Activated naive CD4-positive, alpha-beta T cell treated with anti-CD3 and anti-CD28 coated beads, Interleukin-2, amount 50 U/mL, for 72 hours (primary cell): ENCODE measurements around the gene ZNF154. TPM values are rescaled to one million over a fixed set of nuclear protein-coding genes. Genes with fewer than 3 reads are reported as not detected.

Source experiments
- ATAC-seq, 2 donors: fragments of 150-1000 bp; cut with Tn5 transposase; 2 replicates each; pipeline ENCODE4 v1.10.0; 2021; ENCODE audit warnings: mild to moderate bottlenecking in 2 of 2, moderate library complexity in 2 of 2
- DNase-seq, 2 donors: peaks; one replicate each; pipeline ENCODE4 v3.0.0; 2021 to 2022; ENCODE audit warnings: low spot score in 2 of 2
- H3K27ac Mint-ChIP-seq, 2 donors: one replicate each; pipeline ENCODE4 v1.8.0; 2022; ENCODE audit warnings: mild to moderate bottlenecking in 2 of 2, mixed read lengths in 2 of 2
- H3K36me3 Mint-ChIP-seq, 2 donors: one replicate each; pipeline ENCODE4 v1.8.0; 2022; ENCODE audit warnings: mixed read lengths in 2 of 2
- H3K9me3 Mint-ChIP-seq, 2 donors: one replicate each; pipeline ENCODE4 v1.8.0; 2022; ENCODE audit warnings: mixed read lengths in 2 of 2
- total RNA-seq, 2 donors: library from RNA; stranded (reverse); gene quantifications; one replicate each; pipeline ENCODE4 v1.2.3, GENCODE V29; 2022

Gene ZNF154
- total RNA-seq, 2 donors from 2014 or later: 0.62 to 2.1 TPM

DNA sequence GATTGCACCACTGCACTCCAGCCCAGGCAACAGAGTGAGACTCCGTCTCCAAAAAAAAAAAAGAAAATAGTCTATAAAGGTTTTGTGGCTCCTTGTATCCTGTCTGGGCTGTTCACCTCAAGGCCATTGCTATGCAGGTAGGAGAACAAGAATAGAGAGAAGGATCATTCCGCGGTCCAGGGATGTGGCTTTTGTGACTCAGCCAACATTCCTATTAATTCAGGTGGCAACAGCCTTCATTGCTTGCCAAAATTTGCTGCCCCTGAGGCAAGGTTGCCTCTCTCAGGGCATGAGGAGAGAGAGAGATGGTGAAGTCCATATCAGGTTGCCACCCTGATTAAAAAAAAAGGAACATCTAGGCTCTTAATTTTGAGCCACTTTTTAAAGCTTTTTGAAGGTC is 19.3 kb downstream of the ZNF154 start:
- DNase-seq (no peak), ATAC-seq (no peak)
- Mint-ChIP-seq H3K9me3 (peaks cover 55 to 60% of the 10 kb centered on the region in 2 donors), H3K27ac (no peak overlapping the region), H3K36me3 (peaks cover 76 to 95% of the 10 kb centered on the region in 2 donors)

DNA sequence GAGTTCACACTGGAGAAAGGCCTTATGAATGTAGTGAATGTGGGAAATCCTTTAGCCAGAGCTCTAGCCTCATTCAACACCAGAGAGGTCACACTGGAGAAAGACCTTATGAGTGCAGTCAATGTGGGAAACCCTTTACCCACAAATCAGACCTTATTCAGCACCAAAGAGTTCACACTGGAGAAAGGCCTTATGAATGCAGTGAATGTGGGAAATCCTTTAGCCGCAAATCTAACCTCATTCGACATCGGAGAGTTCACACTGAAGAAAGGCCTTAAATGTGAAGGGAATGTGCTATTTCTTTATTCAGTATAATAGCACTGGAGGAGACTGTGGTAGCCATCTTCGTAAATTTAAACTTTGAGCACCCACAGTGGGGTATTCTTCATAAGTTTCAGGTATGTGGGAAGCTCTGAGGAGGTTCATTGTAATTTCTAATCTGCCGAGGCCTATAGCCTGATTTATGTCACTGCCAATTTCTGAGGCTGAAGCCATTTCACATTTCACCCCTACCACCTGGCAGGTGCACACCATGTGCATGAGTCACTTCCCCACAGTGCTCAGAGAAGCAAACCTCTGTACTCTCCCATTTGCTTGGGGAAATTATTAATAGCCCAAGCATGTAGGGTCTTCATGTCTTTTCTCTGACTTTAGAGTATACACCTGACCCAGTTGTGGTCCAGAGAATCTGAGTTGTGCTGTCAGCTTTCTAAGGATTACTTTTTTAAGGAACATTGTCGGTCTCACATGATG is 20.8 kb downstream of the ZNF154 start:
- DNase-seq (no peak), ATAC-seq (no peak)
- Mint-ChIP-seq H3K9me3 (peaks cover 61 to 65% of the 10 kb centered on the region in 2 donors), H3K27ac (no peak overlapping the region), H3K36me3 (peaks cover 77 to 97% of the 10 kb centered on the region in 2 donors)

- H3K9me3 Mint-ChIP-seq: peaks cover 63 to 66% of the 10 kb centered on the region in 2 donors
- no peak for DNase-seq
- H3K27ac Mint-ChIP-seq: no peak overlapping the region
- H3K36me3 Mint-ChIP-seq: peaks cover 78 to 97% of the 10 kb centered on the region in 2 donors
- ATAC-seq: no peak
These were observed 21.5 kb downstream of the ZNF154 start for GRCh38 chr19:57687363-57688010.

- H3K36me3 Mint-ChIP-seq: peaks cover 84 to 98% of the 10 kb centered on the region in 2 donors
- H3K27ac Mint-ChIP-seq: no peak overlapping the region
- DNase-seq (no peak), ATAC-seq (no peak)
- peaks cover 66 to 70% of the 10 kb centered on the region in 2 donors for H3K9me3 Mint-ChIP-seq
These were observed 22.3 kb downstream of the ZNF154 start for GRCh38 chr19:57686727-57687126.

GRCh38 chr19:57682226-57682766 is 26.7 kb downstream of the ZNF154 start:
- Mint-ChIP-seq H3K36me3 (peaks cover 67 to 70% of the 10 kb centered on the region in 2 donors), H3K27ac (peak overlapping the region; percentile 81 to 90), H3K9me3 (peaks cover 48 to 51% of the 10 kb centered on the region in 2 donors)
- DNase-seq (no peak), ATAC-seq (no peak)

DNA sequence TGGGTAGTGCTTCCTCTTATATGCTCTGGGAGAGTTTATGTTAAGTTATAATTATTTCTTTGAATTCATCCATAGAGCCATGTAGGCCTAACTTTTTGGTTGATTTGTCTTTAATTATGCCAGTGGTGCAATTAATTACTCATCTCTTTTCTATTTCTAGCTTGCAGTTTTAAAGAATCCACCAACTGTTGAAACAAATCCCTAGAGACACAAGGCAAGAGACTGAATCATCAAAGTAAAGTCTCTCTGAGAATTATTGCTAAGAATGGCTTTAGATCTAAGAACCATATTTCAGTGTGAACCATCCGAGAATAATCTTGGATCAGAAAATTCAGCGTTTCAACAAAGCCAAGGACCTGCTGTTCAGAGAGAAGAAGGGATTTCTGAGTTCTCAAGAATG is 33.1 kb downstream of the ZNF154 start:
- ATAC-seq (no peak), DNase-seq (no peak)
- no peak overlapping the region for H3K27ac Mint-ChIP-seq
- peaks cover 8 to 25% of the 10 kb centered on the region in 2 donors for H3K36me3 Mint-ChIP-seq
- H3K9me3 Mint-ChIP-seq: peaks cover 8 to 11% of the 10 kb centered on the region in 2 donors

DNA sequence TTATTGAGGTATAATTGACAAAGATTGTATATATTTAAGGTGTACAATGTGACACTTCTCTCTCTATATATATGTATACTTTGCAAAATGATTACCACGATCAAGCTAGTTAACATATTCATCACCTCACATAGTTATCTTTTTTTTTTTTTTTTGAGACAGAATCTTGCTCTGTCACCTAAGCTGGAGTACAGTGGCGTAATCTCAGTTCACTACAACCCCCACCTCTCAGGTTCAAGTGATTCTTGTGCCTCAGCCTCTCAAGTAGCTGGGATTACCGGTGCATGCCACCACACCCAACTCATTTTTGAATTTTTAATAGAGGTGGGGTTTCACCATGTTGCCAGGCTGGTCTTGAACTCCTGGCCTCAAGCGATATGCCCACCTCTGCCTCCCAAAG is 36.5 kb downstream of the ZNF154 start:
- Mint-ChIP-seq H3K27ac (no peak overlapping the region), H3K9me3 (peaks cover 5 to 10% of the 10 kb centered on the region in 2 donors), H3K36me3 (peaks cover 0 to 15% of the 10 kb centered on the region in 2 donors)
- no peak for ATAC-seq
- DNase-seq: no peak

DNA sequence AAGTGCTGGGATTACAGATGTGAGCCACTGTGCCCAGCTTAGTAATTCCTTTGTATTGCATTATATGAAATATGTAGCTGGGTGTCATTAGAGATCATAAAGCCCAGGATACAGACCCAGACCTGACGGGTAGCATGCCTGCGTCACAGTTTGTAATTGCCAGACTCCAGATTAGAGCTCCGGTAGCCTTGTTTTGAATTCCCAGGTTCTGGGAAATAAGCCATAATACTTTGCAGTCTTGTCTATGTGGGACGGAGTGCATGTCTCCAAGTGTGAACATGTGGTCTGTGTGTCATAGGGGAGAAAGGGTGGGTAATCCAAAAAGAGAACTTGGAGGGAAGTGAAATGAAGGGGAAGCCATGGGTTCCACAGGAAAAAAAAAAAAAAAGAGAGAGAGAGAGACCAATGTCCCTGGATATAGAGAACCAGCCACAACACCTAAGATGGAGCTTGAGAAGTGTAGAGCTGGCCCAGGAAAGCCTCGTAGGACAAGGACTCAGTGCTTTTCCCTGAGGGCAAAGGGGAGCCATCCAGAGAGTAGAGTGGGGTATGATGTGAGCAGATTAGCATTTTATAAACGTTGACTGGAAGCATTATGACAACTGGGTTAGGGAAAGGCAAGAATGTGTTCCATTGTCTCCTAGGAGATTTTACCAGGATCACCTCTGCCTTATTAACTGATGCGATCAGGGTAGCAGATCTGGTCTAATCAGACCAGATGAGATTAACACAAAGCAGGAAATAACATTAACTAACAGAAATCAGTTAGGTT is 37.7 kb downstream of the ZNF154 start:
- Mint-ChIP-seq H3K27ac (no peak overlapping the region), H3K36me3 (peaks cover 0 to 5% of the 10 kb centered on the region in 2 donors), H3K9me3 (peaks cover 5 to 10% of the 10 kb centered on the region in 2 donors)
- DNase-seq (no peak), ATAC-seq (no peak)

DNA sequence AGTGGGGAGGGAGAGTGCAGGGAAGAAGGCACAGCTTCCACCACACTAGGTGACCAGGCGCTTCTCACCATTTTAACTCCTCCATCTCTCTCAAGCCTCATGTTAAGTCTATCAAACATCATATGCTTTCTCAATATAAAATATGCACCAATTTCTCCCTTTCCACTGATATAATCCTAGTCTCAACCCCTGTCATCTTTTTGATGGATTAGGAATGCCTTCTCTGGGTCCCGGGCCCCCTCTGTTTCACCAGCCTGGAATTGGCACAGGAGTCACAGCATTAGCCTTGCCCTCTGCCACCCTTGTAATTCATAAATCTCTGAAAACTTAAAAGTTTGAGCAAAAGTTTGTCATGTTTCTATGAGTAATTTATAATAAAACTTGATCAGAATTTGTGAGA is 40.4 kb downstream of the ZNF154 start, which contains the start of gene ZSCAN4:
Gene ZSCAN4 (plus strand): TSS at position 301 of the 400 bp plus-strand sequence. CDS start 7,211 bp downstream, outside the sequence.
- Mint-ChIP-seq H3K9me3 (peaks cover 5 to 10% of the 10 kb centered on the region in 2 donors), H3K27ac (no peak within 1 kb of the TSS), H3K36me3 (no peaks in the 10 kb centered on the region)
- ATAC-seq (no peak), DNase-seq (no peak)

- DNase-seq: no peak
- ATAC-seq: no peak
- H3K9me3 Mint-ChIP-seq: peaks cover 5 to 10% of the 10 kb centered on the region in 2 donors
- no peak overlapping the region for H3K27ac Mint-ChIP-seq
- no peaks in the 10 kb centered on the region for H3K36me3 Mint-ChIP-seq
These were observed 41.8 kb downstream of the ZNF154 start for GRCh38 chr19:57667228-57667627.

DNA sequence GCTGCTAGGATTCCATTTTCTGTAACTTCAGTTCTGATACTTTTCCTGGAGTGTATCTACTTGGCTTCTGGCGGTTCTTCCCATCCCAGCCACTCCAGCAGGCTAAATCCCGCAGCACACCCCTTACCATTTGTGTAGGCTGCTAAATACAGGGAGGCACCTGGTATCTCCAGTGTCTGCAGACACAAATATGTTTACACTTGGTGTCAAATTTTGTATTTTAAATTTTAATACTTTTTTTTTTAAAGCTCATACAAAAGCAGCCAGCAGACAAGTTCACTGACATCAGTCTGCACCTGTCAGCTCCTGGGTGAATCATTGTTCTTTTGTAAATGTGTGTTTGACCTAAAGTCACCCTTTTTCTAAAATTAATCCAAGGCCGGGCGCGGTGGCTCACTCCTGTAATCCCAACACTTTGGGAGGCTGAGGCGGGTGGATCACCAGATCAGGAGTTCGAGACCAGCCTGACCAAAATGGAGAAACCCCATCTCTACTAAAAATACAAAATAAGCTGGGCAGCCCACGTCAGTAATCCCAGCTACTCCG is 43.7 kb downstream of the ZNF154 start:
- DNase-seq (no peak), ATAC-seq (no peak)
- no peak overlapping the region for H3K27ac Mint-ChIP-seq

GRCh38 chr19:57664269-57665127 is 44.5 kb downstream of the ZNF154 start:
- peaks cover 3 to 15% of the 10 kb centered on the region in 2 donors for H3K9me3 Mint-ChIP-seq
- DNase-seq (no peak), ATAC-seq (peak in 1 of 2 donors; percentile 48)
- H3K27ac Mint-ChIP-seq: no peak overlapping the region
- H3K36me3 Mint-ChIP-seq: no peaks in the 10 kb centered on the region

More for the DNA sequence above, 43.7 kb downstream of the ZNF154 start:
- peaks cover 3 to 15% of the 10 kb centered on the region in 2 donors for H3K9me3 Mint-ChIP-seq
- H3K36me3 Mint-ChIP-seq: no peaks in the 10 kb centered on the region

DNA sequence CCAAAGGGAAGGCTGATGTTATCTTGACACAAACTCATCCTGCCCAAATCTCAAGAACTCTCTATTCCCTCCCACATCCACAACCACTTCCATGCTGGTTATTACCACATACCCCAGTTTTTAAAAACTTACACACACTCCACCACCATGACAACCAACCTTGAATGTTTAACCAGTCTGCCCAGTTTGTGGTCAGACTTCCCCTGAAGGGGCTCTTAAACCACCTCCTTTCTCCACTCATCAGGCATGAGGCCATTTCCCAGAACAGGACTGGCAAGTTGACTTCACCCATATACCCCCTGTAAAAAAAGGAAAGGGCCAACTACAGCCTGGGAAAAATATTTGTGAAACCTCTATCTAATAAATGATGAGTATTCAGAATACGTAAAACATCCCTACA is 52.7 kb downstream of the ZNF154 start:
- no peak for ATAC-seq
- H3K36me3 Mint-ChIP-seq: peaks cover 52 to 55% of the 10 kb centered on the region in 2 donors
- no peak overlapping the region for H3K27ac Mint-ChIP-seq
- peaks cover 44 to 59% of the 10 kb centered on the region in 2 donors for H3K9me3 Mint-ChIP-seq
- no peak for DNase-seq

DNA sequence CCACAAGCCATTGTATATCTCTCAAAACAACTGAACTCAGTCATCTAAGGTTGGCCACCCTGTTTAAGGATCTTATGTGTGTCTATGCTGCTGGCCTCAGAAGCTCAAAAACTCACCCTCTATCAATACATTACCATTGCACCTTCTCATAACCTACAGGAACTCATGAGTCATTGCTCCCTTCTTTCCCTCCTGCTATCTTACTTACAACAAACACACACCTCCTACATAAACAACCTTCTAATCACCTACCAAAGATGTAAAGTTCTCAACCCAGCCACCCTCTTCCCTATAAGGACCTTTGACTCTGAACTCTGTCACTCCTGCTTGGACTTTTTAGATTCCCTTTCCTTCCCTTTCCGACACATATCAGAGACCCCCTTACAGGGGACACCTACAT is 53.6 kb downstream of the ZNF154 start:
- no peak for ATAC-seq
- Mint-ChIP-seq H3K36me3 (peaks cover 53 to 57% of the 10 kb centered on the region in 2 donors), H3K9me3 (peaks cover 41 to 51% of the 10 kb centered on the region in 2 donors), H3K27ac (no peak overlapping the region)
- DNase-seq: no peak

- no peak overlapping the region for H3K27ac Mint-ChIP-seq
- ATAC-seq: no peak
- DNase-seq: no peak
- H3K36me3 Mint-ChIP-seq: peaks cover 53 to 60% of the 10 kb centered on the region in 2 donors
- H3K9me3 Mint-ChIP-seq: peaks cover 41 to 51% of the 10 kb centered on the region in 2 donors
These were observed 55.3 kb downstream of the ZNF154 start for GRCh38 chr19:57653689-57654088.
